Liver (tissue), 3 donors: Measurements from ENCODE around the gene SETD5.

ENCODE experiments used
- ATF3 ChIP-seq: IDR thresholded peaks from 2 replicates; pipeline ENCODE4 v1.6.1; 2016; ENCODE audit warnings: antibody characterized with exemption
- CTCF ChIP-seq: fragments of 150-350 bp; IDR thresholded peaks from 2 replicates; pipeline ENCODE4 v1.5.1; 2017; ENCODE audit warnings: improper control_type of control experiment, low read depth, low read length; ENCODE audit not compliant: missing input control
- EGR1 ChIP-seq, 2 donors: IDR thresholded peaks; 2 replicates each; pipeline ENCODE4 v1.6.1; 2016 to 2018; ENCODE audit warnings: antibody characterized with exemption in 2 of 2, low read depth in 2 of 2
- FOXA1 ChIP-seq: IDR thresholded peaks from 2 replicates; pipeline ENCODE4 v1.6.1; 2016; ENCODE audit warnings: antibody characterized with exemption
- MAX ChIP-seq: IDR thresholded peaks from 2 replicates; pipeline ENCODE4 v1.6.1; 2016; ENCODE audit warnings: antibody characterized with exemption
- RAD21 ChIP-seq, 2 donors: IDR thresholded peaks; 2 replicates each; pipeline ENCODE4 v1.6.1; 2016; ENCODE audit warnings: antibody characterized with exemption in 2 of 2, mild to moderate bottlenecking in 2 of 2
- REST ChIP-seq: IDR thresholded peaks from 2 replicates; pipeline ENCODE4 v1.6.1; 2016; ENCODE audit warnings: antibody characterized with exemption, mild to moderate bottlenecking
- RXRA ChIP-seq, 2 donors: IDR thresholded peaks; 2 replicates each; pipeline ENCODE4 v1.6.1; 2017 to 2018; ENCODE audit warnings: antibody characterized with exemption in 2 of 2, mild to moderate bottlenecking in 1 of 2
- SP1 ChIP-seq: IDR thresholded peaks from 2 replicates; pipeline ENCODE4 v1.6.1; 2018; ENCODE audit warnings: antibody characterized with exemption, mild to moderate bottlenecking
- TAF1 ChIP-seq: conservative IDR thresholded peaks from 2 replicates; pipeline ENCODE4 v1.6.1; 2016; ENCODE audit warnings: antibody characterized with exemption, mild to moderate bottlenecking
- ZBTB33 ChIP-seq: IDR thresholded peaks from 2 replicates; pipeline ENCODE4 v1.6.1; 2016; ENCODE audit warnings: antibody characterized with exemption
- donor health status: healthy.
- donor health status: healthy.

- no peak for TF ChIP-seq CTCF
- no peak for TF ChIP-seq RXRA (IDR thresholded peaks at IDR 0.05)
- no peak for TF ChIP-seq TAF1
- no peak for TF ChIP-seq EGR1 (IDR thresholded peaks at IDR 0.05; ENCODE audit: low read depth in 2 of 2)
- TF ChIP-seq RAD21 (IDR thresholded peaks at IDR 0.05), result no peak
- TF ChIP-seq REST, result no peak
- no peak for TF ChIP-seq ATF3
- no peak for TF ChIP-seq FOXA1
- no peak for TF ChIP-seq SP1
- no peak for TF ChIP-seq MAX
- no peak for TF ChIP-seq ZBTB33
These were observed 37.9 kb downstream of the SETD5 start for GRCh38 chr3:9435316-9435715.
